ENCODE measurements around the gene SRPK2. TPM values are rescaled to one million over a fixed set of nuclear protein-coding genes. Genes with fewer than 3 reads are reported as not detected.

The SRPK2 gene
- total and polyA plus RNA-seq, 2 of the 8 experiments (the other 6 are each of a cell fraction or from before 2014, with no cell fraction given) = 10.0 to 47.1 TPM

GRCh38 chr7:105346593-105347322 lies 42.0 kb downstream of the SRPK2 start (continued):
- TF ChIP-seq PHF8 (conservative IDR thresholded peaks at IDR 0.05; ENCODE audit: low read depth, low read length) (no peak), NRF1 (IDR thresholded peaks at IDR 0.05; ENCODE audit: low read depth, low read length) (no peak), SP2 (IDR thresholded peaks at IDR 0.05; ENCODE audit: low read length) (no peak), EZH2 (IDR thresholded peaks at IDR 0.05; ENCODE audit: low read depth, low read length, severe bottlenecking) (no peak), GTF2F1 (IDR thresholded peaks at IDR 0.05; ENCODE audit: borderline replicate concordance, low read depth, low read length) (no peak), HDAC6 (IDR thresholded peaks at IDR 0.05; ENCODE audit: low read depth, low read length) (no peak), CBX5 (IDR thresholded peaks at IDR 0.05; ENCODE audit: low read depth, low read length) (no peak), E2F6 (IDR thresholded peaks at IDR 0.05) (no peak)
- TF ChIP-seq, protein P1, sequence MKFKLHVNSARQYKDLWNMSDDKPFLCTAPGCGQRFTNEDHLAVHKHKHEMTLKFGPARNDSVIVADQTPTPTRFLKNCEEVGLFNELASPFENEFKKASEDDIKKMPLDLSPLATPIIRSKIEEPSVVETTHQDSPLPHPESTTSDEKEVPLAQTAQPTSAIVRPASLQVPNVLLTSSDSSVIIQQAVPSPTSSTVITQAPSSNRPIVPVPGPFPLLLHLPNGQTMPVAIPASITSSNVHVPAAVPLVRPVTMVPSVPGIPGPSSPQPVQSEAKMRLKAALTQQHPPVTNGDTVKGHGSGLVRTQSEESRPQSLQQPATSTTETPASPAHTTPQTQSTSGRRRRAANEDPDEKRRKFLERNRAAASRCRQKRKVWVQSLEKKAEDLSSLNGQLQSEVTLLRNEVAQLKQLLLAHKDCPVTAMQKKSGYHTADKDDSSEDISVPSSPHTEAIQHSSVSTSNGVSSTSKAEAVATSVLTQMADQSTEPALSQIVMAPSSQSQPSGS (IDR thresholded peaks at IDR 0.05; ENCODE audit: low read length) = no peak
